ENCODE results near the gene RAX2. TPM values are rescaled to one million over a fixed set of nuclear protein-coding genes. Genes with fewer than 3 reads are reported as not detected.

RAX2 gene
- total RNA-seq, 3 donors from 2014 or later = not detected

DNA sequence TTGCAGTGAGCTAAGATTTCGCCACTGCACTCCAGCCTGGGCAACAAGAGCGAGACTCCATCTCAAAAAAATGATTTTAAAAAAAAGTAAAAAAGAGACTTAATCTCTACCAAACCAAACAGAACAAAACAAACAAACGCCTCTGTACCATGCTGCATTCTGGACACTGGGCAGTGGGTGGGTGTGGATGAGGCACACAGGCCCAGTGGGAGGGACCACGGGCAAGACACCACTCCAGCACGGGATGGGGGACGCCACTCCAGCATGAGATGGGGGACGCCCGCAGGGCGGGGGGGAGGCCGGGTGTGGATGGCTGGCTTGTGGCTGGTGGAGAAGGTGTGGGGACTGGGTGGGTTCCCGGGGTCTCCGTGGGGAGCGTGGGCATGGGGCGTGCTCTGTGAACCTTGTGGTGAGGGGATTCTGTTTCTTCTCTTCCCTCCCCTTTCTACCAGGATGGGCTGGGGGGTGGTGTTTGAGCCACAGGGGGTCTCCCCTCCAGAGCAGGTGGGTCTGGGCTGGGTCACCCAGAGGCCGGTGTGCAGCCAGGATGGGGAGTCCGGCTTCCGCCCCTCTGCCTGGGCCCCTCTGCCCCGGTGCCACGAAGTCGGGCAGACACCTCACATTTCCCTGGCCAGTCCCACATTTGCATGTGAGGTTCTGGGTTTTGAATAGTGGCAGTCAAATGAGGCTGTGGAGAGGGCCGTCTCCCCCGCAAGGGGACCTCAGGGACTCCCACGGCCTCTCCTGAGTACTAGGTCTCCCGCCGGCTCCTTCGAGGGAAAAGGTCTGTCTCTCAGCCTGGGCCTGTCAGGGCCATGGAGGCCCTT, 38.1 kb upstream of the RAX2 start:
- Histone ChIP-seq H3K9me3 (no peaks in the 10 kb centered on the region), H3K4me1 (ENCODE audit: low read depth) (no peaks in the 10 kb centered on the region), H3K4me3 (no peak overlapping the region), H3K36me3 (ENCODE audit: low read depth) (no peaks in the 10 kb centered on the region)
- DNase-seq (no peak), ATAC-seq (peak; percentile 34)
- intact Hi-C loops (cut with DNase I, micrococcal nuclease) = no loop called here
- TF ChIP-seq, protein P1, sequence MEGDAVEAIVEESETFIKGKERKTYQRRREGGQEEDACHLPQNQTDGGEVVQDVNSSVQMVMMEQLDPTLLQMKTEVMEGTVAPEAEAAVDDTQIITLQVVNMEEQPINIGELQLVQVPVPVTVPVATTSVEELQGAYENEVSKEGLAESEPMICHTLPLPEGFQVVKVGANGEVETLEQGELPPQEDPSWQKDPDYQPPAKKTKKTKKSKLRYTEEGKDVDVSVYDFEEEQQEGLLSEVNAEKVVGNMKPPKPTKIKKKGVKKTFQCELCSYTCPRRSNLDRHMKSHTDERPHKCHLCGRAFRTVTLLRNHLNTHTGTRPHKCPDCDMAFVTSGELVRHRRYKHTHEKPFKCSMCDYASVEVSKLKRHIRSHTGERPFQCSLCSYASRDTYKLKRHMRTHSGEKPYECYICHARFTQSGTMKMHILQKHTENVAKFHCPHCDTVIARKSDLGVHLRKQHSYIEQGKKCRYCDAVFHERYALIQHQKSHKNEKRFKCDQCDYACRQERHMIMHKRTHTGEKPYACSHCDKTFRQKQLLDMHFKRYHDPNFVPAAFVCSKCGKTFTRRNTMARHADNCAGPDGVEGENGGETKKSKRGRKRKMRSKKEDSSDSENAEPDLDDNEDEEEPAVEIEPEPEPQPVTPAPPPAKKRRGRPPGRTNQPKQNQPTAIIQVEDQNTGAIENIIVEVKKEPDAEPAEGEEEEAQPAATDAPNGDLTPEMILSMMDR (IDR thresholded peaks at IDR 0.05) = no peak

DNA sequence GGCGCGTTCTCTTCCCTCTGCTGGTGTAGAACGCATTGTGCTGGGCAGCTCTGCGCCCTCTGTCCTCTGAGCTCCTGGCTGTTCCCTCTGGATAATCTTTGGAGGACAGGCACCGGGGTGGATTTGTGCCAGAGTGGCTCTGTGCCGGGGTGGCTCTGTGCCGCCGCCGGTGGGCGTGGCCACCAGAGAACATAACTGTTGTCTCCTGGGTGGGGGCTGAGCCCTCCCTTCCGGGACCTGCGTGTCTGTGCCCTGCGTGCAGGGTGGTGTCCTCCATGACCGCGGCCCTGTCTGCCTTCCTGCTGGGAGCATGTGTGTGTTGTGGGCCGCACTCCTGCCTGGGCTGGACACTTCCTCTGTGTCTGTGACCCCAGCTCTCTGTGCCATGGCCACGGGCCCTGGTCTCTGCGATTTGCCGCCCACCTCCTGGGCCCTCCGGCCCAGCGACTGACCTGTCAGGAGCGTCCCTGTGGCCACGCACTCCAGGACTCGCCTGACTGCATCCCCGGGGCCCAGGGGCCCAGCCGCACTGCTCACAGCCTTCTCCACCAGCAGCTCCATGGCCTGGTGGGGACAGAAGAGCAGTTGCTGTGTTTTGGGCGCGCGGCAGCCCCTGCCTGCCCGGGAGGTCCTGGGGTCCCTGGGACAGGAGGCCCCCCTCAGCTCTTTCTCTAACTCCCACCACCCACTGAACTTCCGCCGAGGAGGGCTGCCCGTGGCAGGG, 36.6 kb upstream of the RAX2 start:
- H3K4me3 ChIP-seq = no peak overlapping the region
- H3K36me3 ChIP-seq (ENCODE audit: low read depth) = no peaks in the 10 kb centered on the region
- no peaks in the 10 kb centered on the region for H3K4me1 ChIP-seq (ENCODE audit: low read depth)
- intact Hi-C loops (cut with DNase I, micrococcal nuclease) = no loop called here
- DNase-seq (peak in 1 of 3 donors; percentile 50), ATAC-seq (no peak)
- no peaks in the 10 kb centered on the region for H3K9me3 ChIP-seq
- TF ChIP-seq, protein P1 (IDR thresholded peaks at IDR 0.05) = no peak

DNA sequence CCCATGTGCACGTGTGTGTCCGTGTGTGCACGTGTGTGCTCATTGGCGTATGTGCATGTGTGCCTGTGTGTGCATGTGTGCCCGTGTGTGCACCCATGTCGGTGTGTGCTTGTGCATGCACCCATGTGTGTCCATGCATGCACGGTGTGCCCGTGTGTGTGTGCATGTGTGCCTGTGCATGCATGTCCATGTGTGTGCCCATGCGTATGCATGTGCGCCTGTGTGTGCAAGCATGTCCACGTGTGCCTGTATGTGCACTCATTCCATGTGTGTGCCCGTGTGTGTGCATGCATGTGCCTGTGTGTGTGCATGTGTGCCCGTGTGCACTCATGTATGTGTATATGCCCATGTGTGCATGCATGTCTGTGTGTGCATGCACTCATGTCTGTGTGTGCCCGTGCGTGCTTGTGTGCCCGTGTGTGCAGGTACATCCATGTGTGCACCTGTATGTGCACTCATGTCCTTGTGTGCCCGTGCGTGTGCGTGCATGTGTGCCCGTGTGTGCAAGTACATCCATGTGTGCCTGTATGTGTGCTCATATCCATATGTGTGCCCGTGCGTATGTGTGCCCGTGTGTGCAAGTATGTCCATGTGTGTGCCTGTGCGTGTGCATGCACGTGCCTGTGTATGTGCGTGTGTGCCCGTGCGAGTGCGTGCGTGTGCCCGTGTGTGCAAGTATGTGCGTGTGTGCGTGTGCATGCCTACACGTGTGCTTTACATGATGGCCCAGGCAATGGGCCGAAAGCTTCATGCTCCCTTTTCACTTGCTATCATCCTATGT, 35.7 kb upstream of the RAX2 start:
- H3K36me3 ChIP-seq (ENCODE audit: low read depth) = no peaks in the 10 kb centered on the region
- ATAC-seq (no peak), DNase-seq (no peak)
- H3K4me3 ChIP-seq = no peak overlapping the region
- intact Hi-C loops (cut with DNase I, micrococcal nuclease) = no loop called here
- H3K4me1 ChIP-seq (ENCODE audit: low read depth) = no peaks in the 10 kb centered on the region
- TF ChIP-seq, protein P1 (IDR thresholded peaks at IDR 0.05) = no peak
- H3K9me3 ChIP-seq = no peaks in the 10 kb centered on the region

DNA sequence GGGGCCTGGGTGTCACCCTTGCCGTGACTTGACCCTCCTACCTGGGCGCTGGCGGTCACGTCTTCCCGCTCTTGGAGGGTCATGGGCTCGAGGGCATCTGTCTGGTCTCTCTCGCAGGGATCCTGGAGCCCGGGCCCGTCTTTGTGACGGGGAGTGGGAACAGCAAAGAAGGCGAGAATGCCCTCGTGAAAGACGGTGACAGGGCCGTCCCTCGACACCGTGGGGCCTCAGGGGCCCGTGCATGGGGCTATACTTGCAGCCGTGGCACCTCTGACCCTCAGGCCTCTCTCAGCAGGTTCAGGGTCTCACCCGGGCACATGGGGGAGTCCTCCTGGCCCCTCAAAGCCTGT, 35.1 kb upstream of the RAX2 start:
- Histone ChIP-seq H3K4me1 (ENCODE audit: low read depth) (no peaks in the 10 kb centered on the region), H3K36me3 (ENCODE audit: low read depth) (no peaks in the 10 kb centered on the region), H3K9me3 (no peaks in the 10 kb centered on the region), H3K4me3 (no peak overlapping the region)
- TF ChIP-seq, protein P1 (IDR thresholded peaks at IDR 0.05) = no peak
- intact Hi-C loops (cut with DNase I, micrococcal nuclease) = no loop called here
- ATAC-seq (no peak), DNase-seq (peak in 1 of 3 donors; percentile 45)

DNA sequence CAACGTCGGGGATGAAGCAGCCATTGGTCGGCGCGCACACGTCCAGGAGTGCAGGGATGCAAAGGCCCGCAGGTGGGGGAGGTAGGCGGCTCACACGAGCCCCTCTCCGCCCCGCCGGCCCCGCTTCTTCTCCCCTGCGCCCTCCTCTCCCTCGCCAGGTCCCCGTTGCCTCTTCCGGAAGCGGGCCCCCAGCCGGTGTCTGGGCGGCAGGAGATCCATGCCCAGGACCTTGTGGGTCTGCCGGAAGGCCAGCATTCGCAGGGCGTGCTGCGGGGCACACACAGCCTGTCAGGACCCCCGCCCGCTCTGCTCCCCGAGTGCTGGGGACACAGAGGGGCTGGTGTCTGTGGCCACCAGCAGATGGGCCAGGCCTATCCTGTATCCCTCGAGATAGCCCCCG, 33.8 kb upstream of the RAX2 start:
- DNase-seq = no peak
- no peaks in the 10 kb centered on the region for H3K36me3 ChIP-seq (ENCODE audit: low read depth)
- TF ChIP-seq, protein P1 (IDR thresholded peaks at IDR 0.05) = no peak
- intact Hi-C loops (cut with DNase I, micrococcal nuclease) = no loop called here
- H3K4me3 ChIP-seq = no peak overlapping the region
- ATAC-seq = no peak
- no peaks in the 10 kb centered on the region for H3K9me3 ChIP-seq
- no peaks in the 10 kb centered on the region for H3K4me1 ChIP-seq (ENCODE audit: low read depth)

Data from mucosa of descending colon (tissue), 3 donors.